Glomerular visceral epithelial cell (primary cell): ENCODE results near the gene QRICH2.
A peak's percentile ranks its signal among the peaks of the same experiment; 100 is the strongest.
"Not testable (repeated sequence)": the region's sequence is repeated elsewhere in the genome, so short reads cannot be mapped to it uniquely, and the experiment has no call there.

Experiments
- DNase-seq: peaks from one replicate; pipeline ENCODE4 v3.0.0-alpha.2; 2016; ENCODE audit errors: extremely low spot score

QRICH2 gene

GRCh38 chr17:76307966-76308338, at the start of gene QRICH2:
Gene QRICH2, minus strand, starts transcription at chr17:76308276. Its CDS starts 278 bp downstream, at chr17:76307998.
- no peak for DNase-seq

- no peak for DNase-seq
These were observed 49.6 kb upstream of the QRICH2 start for GRCh38 chr17:76357597-76358158.

GRCh38 chr17:76356803-76357456, 48.9 kb upstream of the QRICH2 start:
- no peak for DNase-seq

GRCh38 chr17:76354747-76355310, 46.8 kb upstream of the QRICH2 start:
- peak; percentile 19 for DNase-seq

GRCh38 chr17:76354317-76354729, 46.2 kb upstream of the QRICH2 start:
- no peak for DNase-seq

GRCh38 chr17:76353599-76354316, 45.7 kb upstream of the QRICH2 start, which contains the start of gene PRPSAP1:
Gene PRPSAP1, minus strand, starts transcription at chr17:76353916. Its CDS starts 213 bp downstream, at chr17:76353703.
- DNase-seq, result peak; percentile 93

- peak; percentile 50 for DNase-seq
These were observed 45.0 kb upstream of the QRICH2 start for GRCh38 chr17:76353004-76353598.

- DNase-seq, result no peak
These were observed 43.5 kb upstream of the QRICH2 start for GRCh38 chr17:76351526-76352071.

GRCh38 chr17:76350463-76350862, 42.4 kb upstream of the QRICH2 start:
- DNase-seq, result no peak

GRCh38 chr17:76346936-76347335, 38.9 kb upstream of the QRICH2 start:
- not testable (repeated sequence) for DNase-seq

GRCh38 chr17:76345377-76345974, 37.4 kb upstream of the QRICH2 start:
- DNase-seq, result no peak

GRCh38 chr17:76343106-76343505, 35.0 kb upstream of the QRICH2 start:
- no peak for DNase-seq

GRCh38 chr17:76341301-76341700, 33.2 kb upstream of the QRICH2 start:
- DNase-seq, result no peak

- peak; percentile 10 for DNase-seq
These were observed 29.3 kb upstream of the QRICH2 start for GRCh38 chr17:76337413-76337777.

GRCh38 chr17:76336756-76337412, 28.8 kb upstream of the QRICH2 start:
- DNase-seq, result peak; percentile 12

- no peak for DNase-seq
These were observed 27.8 kb upstream of the QRICH2 start for GRCh38 chr17:76335716-76336381.

GRCh38 chr17:76333673-76334505, 25.8 kb upstream of the QRICH2 start:
- no peak for DNase-seq

- DNase-seq, result no peak
These were observed 23.0 kb upstream of the QRICH2 start for GRCh38 chr17:76331083-76331482.

- no peak for DNase-seq
These were observed 21.6 kb upstream of the QRICH2 start for GRCh38 chr17:76329664-76330063.

- no peak for DNase-seq
These were observed 19.6 kb upstream of the QRICH2 start for GRCh38 chr17:76327696-76328095.
